GM21526 (cell line): ENCODE results near the gene ICAM2.
"Not testable (repeated sequence)": the region's sequence is repeated elsewhere in the genome, so short reads cannot be mapped to it uniquely, and the experiment has no call there.

Source experiments
- ATAC-seq: cut with Tn5 transposase; IDR thresholded peaks from one replicate; pipeline ENCODE4 v1.9.1; 2021; ENCODE audit warnings: moderate library complexity; ENCODE audit not compliant: unreplicated experiment, low FRiP score

Gene ICAM2

GRCh38 chr17:63998050-63998720, 22.2 kb downstream of the ICAM2 start, which contains the start of gene PRR29:
TSS of gene PRR29 (plus strand) at chr17:63998351. CDS start at chr17:63998365, 14 bp downstream.
- no peak for ATAC-seq

- ATAC-seq: no peak
These were observed 22.9 kb downstream of the ICAM2 start for GRCh38 chr17:63997341-63998048.

- no peak for ATAC-seq
These were observed 23.8 kb downstream of the ICAM2 start for GRCh38 chr17:63996430-63997182.

- no peak for ATAC-seq
These were observed 24.8 kb downstream of the ICAM2 start for GRCh38 chr17:63995626-63996025.

GRCh38 chr17:63993368-63993985, 27.0 kb downstream of the ICAM2 start:
- ATAC-seq: no peak

GRCh38 chr17:63991611-63992010, 28.8 kb downstream of the ICAM2 start:
- no peak for ATAC-seq

- ATAC-seq: no peak
These were observed 30.6 kb downstream of the ICAM2 start for GRCh38 chr17:63989622-63990345.

GRCh38 chr17:63988741-63989621, 31.5 kb downstream of the ICAM2 start:
- ATAC-seq: no peak

GRCh38 chr17:63988127-63988478, 32.3 kb downstream of the ICAM2 start:
- no peak for ATAC-seq

GRCh38 chr17:63987221-63988126, 33.0 kb downstream of the ICAM2 start:
- no peak for ATAC-seq

- ATAC-seq: no peak
These were observed 33.6 kb downstream of the ICAM2 start for GRCh38 chr17:63986821-63987220.

- ATAC-seq: no peak
These were observed 34.9 kb downstream of the ICAM2 start for GRCh38 chr17:63985387-63986140.

GRCh38 chr17:63984651-63985386, 35.6 kb downstream of the ICAM2 start:
- no peak for ATAC-seq

GRCh38 chr17:63984236-63984635, 36.2 kb downstream of the ICAM2 start:
- no peak for ATAC-seq

- ATAC-seq: no peak
These were observed 37.1 kb downstream of the ICAM2 start for GRCh38 chr17:63983320-63983719.

GRCh38 chr17:63982641-63983040, 37.8 kb downstream of the ICAM2 start:
- not testable (repeated sequence) for ATAC-seq
